ENCODE measurements around the gene MALRD1.

- TF ChIP-seq POLR2A (IDR thresholded peaks at IDR 0.05) (no peak), CTCF (IDR thresholded peaks at IDR 0.05) (no peak), POLR2AphosphoS5 (IDR thresholded peaks at IDR 0.05) (no peak)
Observed at GRCh38 chr10:19570991-19571390, 522.4 kb downstream of the MALRD1 start.
